ENCODE results near the gene ATP8B1. TPM values are rescaled to one million over a fixed set of nuclear protein-coding genes. Genes with fewer than 3 reads are reported as not detected.

Gene ATP8B1
- total RNA-seq, 2 experiments from 2014 or later = not detected

DNA sequence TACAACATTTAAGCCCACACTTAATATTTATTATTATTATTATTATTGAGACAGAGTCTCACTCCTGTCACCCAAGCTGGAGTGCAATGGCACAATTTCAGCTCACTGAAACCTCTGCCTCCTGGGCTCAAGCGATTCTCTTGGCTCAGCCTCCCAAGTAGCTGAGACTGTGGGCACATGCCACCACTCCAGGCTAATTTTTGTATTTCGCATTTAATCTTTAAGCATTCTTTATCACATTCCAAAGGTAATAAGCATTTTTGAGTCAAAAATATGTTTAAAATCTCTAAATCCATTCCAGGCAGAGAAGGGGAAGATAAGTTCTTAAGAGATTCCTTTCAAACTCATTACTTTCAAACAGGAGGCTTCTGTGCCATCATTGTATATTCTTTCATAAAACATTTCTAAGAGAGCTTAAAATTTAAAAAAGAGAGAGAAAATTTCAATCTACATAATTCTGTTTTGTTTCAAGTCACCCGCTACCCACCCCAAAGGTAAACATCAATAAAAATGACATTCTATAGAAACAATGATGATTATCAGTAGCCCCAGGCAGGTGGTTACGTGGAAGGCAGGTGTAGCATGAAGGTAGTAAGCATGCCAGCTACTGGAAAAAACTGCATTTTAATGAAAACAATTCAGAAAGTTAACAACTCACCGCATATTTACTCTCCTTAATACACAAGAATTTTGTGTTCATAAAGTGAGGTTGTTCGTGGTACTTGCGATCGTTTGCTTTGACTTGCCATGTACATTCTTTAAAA, 97.1 kb downstream of the ATP8B1 start:
- H3K4me3 ChIP-seq (ENCODE audit: low read length) = no peak overlapping the region
- H3K4me3 Mint-ChIP-seq = no peak overlapping the region
- ATAC-seq (ENCODE audit: poor library complexity) (no peak), DNase-seq (no peak)
- H3K36me3 Mint-ChIP-seq (ENCODE audit: low read depth) = peaks cover 51% of the 10 kb centered on the region
- no peaks in the 10 kb centered on the region for H3K36me3 ChIP-seq (ENCODE audit: insufficient read depth, low read length)
- TF ChIP-seq, protein P1, sequence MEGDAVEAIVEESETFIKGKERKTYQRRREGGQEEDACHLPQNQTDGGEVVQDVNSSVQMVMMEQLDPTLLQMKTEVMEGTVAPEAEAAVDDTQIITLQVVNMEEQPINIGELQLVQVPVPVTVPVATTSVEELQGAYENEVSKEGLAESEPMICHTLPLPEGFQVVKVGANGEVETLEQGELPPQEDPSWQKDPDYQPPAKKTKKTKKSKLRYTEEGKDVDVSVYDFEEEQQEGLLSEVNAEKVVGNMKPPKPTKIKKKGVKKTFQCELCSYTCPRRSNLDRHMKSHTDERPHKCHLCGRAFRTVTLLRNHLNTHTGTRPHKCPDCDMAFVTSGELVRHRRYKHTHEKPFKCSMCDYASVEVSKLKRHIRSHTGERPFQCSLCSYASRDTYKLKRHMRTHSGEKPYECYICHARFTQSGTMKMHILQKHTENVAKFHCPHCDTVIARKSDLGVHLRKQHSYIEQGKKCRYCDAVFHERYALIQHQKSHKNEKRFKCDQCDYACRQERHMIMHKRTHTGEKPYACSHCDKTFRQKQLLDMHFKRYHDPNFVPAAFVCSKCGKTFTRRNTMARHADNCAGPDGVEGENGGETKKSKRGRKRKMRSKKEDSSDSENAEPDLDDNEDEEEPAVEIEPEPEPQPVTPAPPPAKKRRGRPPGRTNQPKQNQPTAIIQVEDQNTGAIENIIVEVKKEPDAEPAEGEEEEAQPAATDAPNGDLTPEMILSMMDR (IDR thresholded peaks at IDR 0.05) = no peak
- no peak overlapping the region for H3K27ac ChIP-seq (ENCODE audit: low read depth in 1 of 2, low read length in 2 of 2)
- POLR2A ChIA-PET = no interaction called here
- H3K27me3 ChIP-seq (ENCODE audit: control insufficient read depth in 1 of 2, insufficient read depth in 2 of 2, low read length in 2 of 2) = no peaks in the 10 kb centered on the region
- CTCF ChIA-PET = no interaction called here
- peaks cover 0 to 31% of the 10 kb centered on the region in 2 experiments for H3K9me3 ChIP-seq (ENCODE audit: control insufficient read depth in 1 of 2, insufficient read depth in 1 of 2, low read length in 2 of 2)
- H3K9me3 Mint-ChIP-seq = peaks cover 22% of the 10 kb centered on the region
- H3K4me1 ChIP-seq (ENCODE audit: insufficient read depth, low read length) = no peaks in the 10 kb centered on the region
- H3K4me1 Mint-ChIP-seq (ENCODE audit: low read depth) = no peaks in the 10 kb centered on the region
- no peak overlapping the region for H3K27ac Mint-ChIP-seq
- H3K27me3 Mint-ChIP-seq = no peaks in the 10 kb centered on the region
- intact Hi-C loops (cut with DNase I, micrococcal nuclease) = no loop called here

DNA sequence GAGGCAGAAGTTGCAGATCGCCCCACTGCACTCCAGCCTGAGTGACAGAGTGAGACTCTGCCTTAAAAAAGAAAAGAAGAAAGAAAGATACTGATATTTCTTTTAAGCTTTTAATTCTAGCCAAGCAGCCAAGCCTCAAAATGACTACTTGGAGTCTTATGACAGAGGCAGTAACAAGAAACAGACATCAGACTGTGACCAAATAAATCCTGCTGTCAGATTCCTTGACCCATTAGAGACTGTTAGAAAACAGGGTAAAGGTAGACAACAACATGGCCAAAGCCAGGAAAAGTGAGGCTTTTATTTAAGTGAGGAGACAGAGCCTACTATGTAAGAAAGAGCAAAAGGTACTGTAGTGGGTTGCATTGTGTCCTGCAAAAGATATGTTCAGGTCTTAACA, 98.1 kb downstream of the ATP8B1 start:
- Mint-ChIP-seq H3K27me3 (no peaks in the 10 kb centered on the region), H3K4me1 (ENCODE audit: low read depth) (no peaks in the 10 kb centered on the region), H3K36me3 (ENCODE audit: low read depth) (peaks cover 44% of the 10 kb centered on the region), H3K27ac (no peak overlapping the region), H3K9me3 (peaks cover 22% of the 10 kb centered on the region), H3K4me3 (no peak overlapping the region)
- intact Hi-C loops (cut with DNase I, micrococcal nuclease) = no loop called here
- DNase-seq (no peak), ATAC-seq (ENCODE audit: poor library complexity) (no peak)
- ChIA-PET CTCF (no interaction called here), POLR2A (no interaction called here)
- no peak overlapping the region for H3K4me3 ChIP-seq (ENCODE audit: low read length)
- TF ChIP-seq, protein P1 (IDR thresholded peaks at IDR 0.05) = no peak
- no peaks in the 10 kb centered on the region for H3K27me3 ChIP-seq (ENCODE audit: control insufficient read depth in 1 of 2, insufficient read depth in 2 of 2, low read length in 2 of 2)
- H3K4me1 ChIP-seq (ENCODE audit: insufficient read depth, low read length) = no peaks in the 10 kb centered on the region
- H3K27ac ChIP-seq (ENCODE audit: low read depth in 1 of 2, low read length in 2 of 2) = no peak overlapping the region
- no peaks in the 10 kb centered on the region for H3K36me3 ChIP-seq (ENCODE audit: insufficient read depth, low read length)
- peaks cover 0 to 25% of the 10 kb centered on the region in 2 experiments for H3K9me3 ChIP-seq (ENCODE audit: control insufficient read depth in 1 of 2, insufficient read depth in 1 of 2, low read length in 2 of 2)

DNA sequence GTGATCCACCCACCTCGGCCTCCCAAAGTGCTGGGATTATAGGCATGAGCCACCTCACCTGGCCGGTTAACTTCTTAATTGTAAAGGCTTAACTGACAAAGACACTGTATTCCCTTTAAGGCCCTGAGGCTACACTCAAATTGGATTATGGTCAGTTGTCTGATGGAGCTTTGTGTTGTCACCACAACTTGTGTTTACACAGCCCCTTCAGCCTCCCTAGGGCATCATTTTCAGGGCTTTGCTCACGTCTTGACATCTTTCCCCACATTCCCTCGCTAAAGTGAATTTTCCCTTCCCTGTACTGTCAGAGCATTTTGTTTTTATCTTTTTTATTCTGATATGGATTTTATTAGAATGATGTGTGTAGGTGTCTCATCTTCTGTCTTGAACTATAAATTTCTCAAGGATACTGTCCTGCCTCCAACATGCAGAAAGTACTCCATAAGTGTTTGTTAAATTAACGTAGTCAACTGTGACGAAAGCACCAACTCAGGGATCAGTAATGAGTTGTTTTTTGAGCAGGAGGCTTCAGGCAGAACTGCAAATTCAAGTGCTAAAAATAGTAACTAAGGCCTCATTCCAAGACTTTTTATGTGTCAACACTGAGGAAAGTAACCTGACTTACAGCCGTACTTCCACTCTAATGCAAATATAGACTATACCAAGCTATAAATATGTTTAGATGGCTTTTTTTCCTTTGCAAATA, 104.4 kb downstream of the ATP8B1 start:
- ChIA-PET POLR2A (no interaction called here), CTCF (no interaction called here)
- Histone ChIP-seq H3K4me3 (ENCODE audit: low read length) (no peak overlapping the region), H3K36me3 (ENCODE audit: insufficient read depth, low read length) (no peaks in the 10 kb centered on the region), H3K27me3 (ENCODE audit: control insufficient read depth in 1 of 2, insufficient read depth in 2 of 2, low read length in 2 of 2) (no peaks in the 10 kb centered on the region), H3K4me1 (ENCODE audit: insufficient read depth, low read length) (no peaks in the 10 kb centered on the region), H3K27ac (ENCODE audit: low read depth in 1 of 2, low read length in 2 of 2) (no peak overlapping the region), H3K9me3 (ENCODE audit: control insufficient read depth in 1 of 2, insufficient read depth in 1 of 2, low read length in 2 of 2) (peaks cover 0 to 25% of the 10 kb centered on the region in 2 experiments)
- Mint-ChIP-seq H3K27ac (no peak overlapping the region), H3K9me3 (peaks cover 8% of the 10 kb centered on the region), H3K4me1 (ENCODE audit: low read depth) (no peaks in the 10 kb centered on the region), H3K4me3 (no peak overlapping the region), H3K27me3 (no peaks in the 10 kb centered on the region), H3K36me3 (ENCODE audit: low read depth) (peaks cover 47% of the 10 kb centered on the region)
- DNase-seq (no peak), ATAC-seq (ENCODE audit: poor library complexity) (no peak)
- intact Hi-C loops (cut with DNase I, micrococcal nuclease) = no loop called here
- TF ChIP-seq, protein P1 (IDR thresholded peaks at IDR 0.05) = no peak
